HL-60 (cell line): ENCODE results near the gene MROH7.

ENCODE experiments used
- CTCF ChIP-seq: IDR thresholded peaks from one replicate; pipeline ENCODE4 v1.5.1; 2011; ENCODE audit warnings: low read length, control low read depth, inconsistent platforms; ENCODE audit not compliant: insufficient read depth
- REST ChIP-seq: IDR thresholded peaks from 2 replicates; pipeline ENCODE4 v1.6.1; 2012; ENCODE audit warnings: low read depth; ENCODE audit not compliant: insufficient replicate concordance

- TF ChIP-seq CTCF (no peak), REST (no peak)
These were observed 53.2 kb downstream of the MROH7 start for GRCh38 chr1:54694771-54695170.
